Mesendoderm (in vitro differentiated cells): ENCODE measurements around the gene TET2.

Source experiments
- DNase-seq: peaks from one replicate; pipeline ENCODE4 v3.0.0; 2013
- H2AK5ac ChIP-seq: 2 replicates; pipeline ENCODE4 v1.6.1; 2013; ENCODE audit warnings: low read length, inconsistent platforms
- H2BK120ac ChIP-seq: 2 replicates; pipeline ENCODE4 v1.6.1; 2013; ENCODE audit warnings: low read depth, mild to moderate bottlenecking, low read length, moderate library complexity, mixed read lengths
- H2BK15ac ChIP-seq: replicated peaks from 2 replicates; pipeline ENCODE4 v1.6.1; 2013; ENCODE audit warnings: low read depth, mild to moderate bottlenecking, moderate library complexity
- H2BK5ac ChIP-seq: 2 replicates; pipeline ENCODE4 v1.6.1; 2013; ENCODE audit warnings: low read length, inconsistent platforms
- H3K18ac ChIP-seq: 2 replicates; pipeline ENCODE4 v1.6.1; 2013; ENCODE audit warnings: mild to moderate bottlenecking, low read length, mixed read lengths
- H3K23ac ChIP-seq: one replicate; pipeline ENCODE4 v1.6.1; 2013; ENCODE audit warnings: low read length
- H3K27ac ChIP-seq: 2 replicates; pipeline ENCODE4 v1.5.1; 2013; ENCODE audit warnings: low read depth, mild to moderate bottlenecking, inconsistent platforms, low read length, moderate library complexity
- H3K27me3 ChIP-seq: 2 replicates; pipeline ENCODE4 v1.6.1; 2013; ENCODE audit warnings: low read length, control low read depth, mild to moderate bottlenecking, inconsistent platforms; ENCODE audit not compliant: insufficient read depth, poor library complexity
- H3K36me3 ChIP-seq: 2 replicates; pipeline ENCODE4 v1.6.1; 2013; ENCODE audit warnings: low read length, inconsistent platforms; ENCODE audit not compliant: control insufficient read depth, insufficient read depth
- H3K4ac ChIP-seq: one replicate; pipeline ENCODE4 v1.6.1; 2013; ENCODE audit warnings: low read depth, mild to moderate bottlenecking, low read length, moderate library complexity
- H3K4me1 ChIP-seq: 2 replicates; pipeline ENCODE4 v1.6.1; 2013; ENCODE audit warnings: low read depth, low read length, inconsistent platforms; ENCODE audit not compliant: control insufficient read depth
- H3K4me2 ChIP-seq: 2 replicates; pipeline ENCODE4 v1.6.1; 2013; ENCODE audit warnings: low read length
- H3K4me3 ChIP-seq: 2 replicates; pipeline ENCODE4 v1.5.1; 2013; ENCODE audit warnings: mild to moderate bottlenecking, low read length
- H3K56ac ChIP-seq: one replicate; pipeline ENCODE4 v1.6.1; 2013; ENCODE audit warnings: low read length
- H3K79me1 ChIP-seq: 2 replicates; pipeline ENCODE4 v1.6.1; 2013; ENCODE audit warnings: low read length, inconsistent platforms
- H3K79me2 ChIP-seq: 2 replicates; pipeline ENCODE4 v1.6.1; 2013; ENCODE audit warnings: mild to moderate bottlenecking, low read length; ENCODE audit not compliant: control insufficient read depth, insufficient read depth
- H3K9ac ChIP-seq: 2 replicates; pipeline ENCODE4 v1.6.1; 2013; ENCODE audit warnings: low read length, inconsistent platforms
- H4K5ac ChIP-seq: one replicate; pipeline ENCODE4 v1.6.1; 2013; ENCODE audit warnings: low read length
- H4K8ac ChIP-seq: one replicate; pipeline ENCODE4 v1.6.1; 2013; ENCODE audit warnings: low read depth, mild to moderate bottlenecking, control low read depth, low read length, moderate library complexity
- WGBS: extraction: QIAGEN DNeasy Blood & Tissue Kit; methylation state at CpG from one replicate; pipeline ENCODE4 v1.1.7; 2013; ENCODE audit warnings: low lambda C conversion rate, missing lambda C conversion rate; ENCODE audit not compliant: insufficient coverage; ENCODE audit errors: extremely low coverage; 5-methylcytosine and 5-hydroxymethylcytosine counted together

Gene TET2

GRCh38 chr4:105126311-105127169, 20.1 kb upstream of the TET2 start:
- Histone ChIP-seq H3K4me3 (no peak overlapping the region), H3K79me1 (no peaks in the 10 kb centered on the region)

DNA sequence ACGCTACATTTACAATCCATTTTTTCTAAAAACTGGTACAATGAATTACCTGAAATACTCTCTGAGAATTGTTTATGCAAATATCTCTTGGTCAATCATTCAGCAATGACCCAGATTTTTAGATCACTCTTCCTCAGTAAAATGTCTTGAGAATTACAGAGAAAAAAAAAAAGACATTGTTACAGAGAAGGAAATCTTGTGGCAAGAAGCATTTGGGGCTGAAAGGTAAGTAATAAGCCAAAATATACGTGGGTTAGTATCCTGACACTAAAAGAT, 19.6 kb upstream of the TET2 start:
- WGBS: no CpG with 5 or more reads among the region's 2 CpGs
- no peak for DNase-seq
- no peak overlapping the region for H3K9ac ChIP-seq

More at GRCh38 chr4:105126311-105127169, 20.1 kb upstream of the TET2 start:
- Histone ChIP-seq H2AK5ac (no peak overlapping the region), H2BK15ac (no peak overlapping the region), H2BK5ac (no peak overlapping the region), H2BK120ac (no peak overlapping the region), H3K23ac (no peak overlapping the region), H3K18ac (no peak overlapping the region), H3K36me3 (no peaks in the 10 kb centered on the region), H3K4ac (no peak overlapping the region), H3K79me2 (no peaks in the 10 kb centered on the region), H4K5ac (no peak overlapping the region), H4K8ac (no peak overlapping the region), H3K56ac (no peak overlapping the region), H3K4me2 (no peak overlapping the region), H3K4me1 (no peaks in the 10 kb centered on the region), H3K9ac (no peak overlapping the region), H3K27ac (no peak overlapping the region), H3K27me3 (no peaks in the 10 kb centered on the region)
- no peak for DNase-seq
- WGBS: no CpG with 5 or more reads among the region's 3 CpGs

GRCh38 chr4:105128208-105128607, 18.5 kb upstream of the TET2 start:
- H3K56ac ChIP-seq: no peak overlapping the region
- H3K79me1 ChIP-seq: no peaks in the 10 kb centered on the region
- no peak for DNase-seq
- no peaks in the 10 kb centered on the region for H3K4me1 ChIP-seq
- no peaks in the 10 kb centered on the region for H3K79me2 ChIP-seq
- H3K4me2 ChIP-seq: no peak overlapping the region
- no peak overlapping the region for H3K4me3 ChIP-seq
- no peak overlapping the region for H3K23ac ChIP-seq
- no peak overlapping the region for H2BK5ac ChIP-seq
- no peak overlapping the region for H2BK120ac ChIP-seq
- no peak overlapping the region for H3K9ac ChIP-seq
- H3K18ac ChIP-seq: no peak overlapping the region
- no peaks in the 10 kb centered on the region for H3K36me3 ChIP-seq
- H3K27ac ChIP-seq: no peak overlapping the region
- no peak overlapping the region for H4K8ac ChIP-seq
- H2AK5ac ChIP-seq: no peak overlapping the region
- H4K5ac ChIP-seq: no peak overlapping the region
- H2BK15ac ChIP-seq: no peak overlapping the region
- no CpG with 5 or more reads among the region's 1 CpG for WGBS
- H3K4ac ChIP-seq: no peak overlapping the region
- no peaks in the 10 kb centered on the region for H3K27me3 ChIP-seq

More for the DNA sequence above, 19.6 kb upstream of the TET2 start:
- Histone ChIP-seq H3K4ac (no peak overlapping the region), H2BK5ac (no peak overlapping the region), H3K4me2 (no peak overlapping the region), H3K4me3 (no peak overlapping the region), H4K8ac (no peak overlapping the region), H2BK120ac (no peak overlapping the region), H3K23ac (no peak overlapping the region), H4K5ac (no peak overlapping the region), H2BK15ac (no peak overlapping the region), H3K4me1 (no peaks in the 10 kb centered on the region), H3K56ac (no peak overlapping the region), H3K27me3 (no peaks in the 10 kb centered on the region), H3K79me2 (no peaks in the 10 kb centered on the region), H3K27ac (no peak overlapping the region), H3K18ac (no peak overlapping the region), H2AK5ac (no peak overlapping the region), H3K79me1 (no peaks in the 10 kb centered on the region), H3K36me3 (no peaks in the 10 kb centered on the region)

- Histone ChIP-seq H3K23ac (no peak overlapping the region), H3K79me1 (no peaks in the 10 kb centered on the region), H3K4me3 (no peak overlapping the region), H3K79me2 (no peaks in the 10 kb centered on the region), H3K4me1 (no peaks in the 10 kb centered on the region), H4K5ac (no peak overlapping the region), H2BK120ac (no peak overlapping the region), H3K4me2 (no peak overlapping the region), H3K9ac (no peak overlapping the region), H4K8ac (no peak overlapping the region), H3K56ac (no peak overlapping the region), H3K27ac (no peak overlapping the region), H2BK15ac (no peak overlapping the region), H2BK5ac (no peak overlapping the region), H2AK5ac (no peak overlapping the region), H3K18ac (no peak overlapping the region), H3K4ac (no peak overlapping the region), H3K36me3 (no peaks in the 10 kb centered on the region), H3K27me3 (no peaks in the 10 kb centered on the region)
- no CpG with 5 or more reads among the region's 5 CpGs for WGBS
- no peak for DNase-seq
Observed at GRCh38 chr4:105129286-105130040, 17.2 kb upstream of the TET2 start.

GRCh38 chr4:105130945-105131344, 15.7 kb upstream of the TET2 start:
- no peak overlapping the region for H3K4ac ChIP-seq
- H3K27me3 ChIP-seq: no peaks in the 10 kb centered on the region
- H3K4me1 ChIP-seq: no peaks in the 10 kb centered on the region
- no peak overlapping the region for H3K4me3 ChIP-seq
- H3K56ac ChIP-seq: no peak overlapping the region
- H2AK5ac ChIP-seq: no peak overlapping the region
- H3K9ac ChIP-seq: no peak overlapping the region
- H4K8ac ChIP-seq: no peak overlapping the region
- no peaks in the 10 kb centered on the region for H3K79me1 ChIP-seq
- DNase-seq: no peak
- H2BK120ac ChIP-seq: no peak overlapping the region
- H3K36me3 ChIP-seq: no peaks in the 10 kb centered on the region
- no peak overlapping the region for H3K4me2 ChIP-seq
- H3K23ac ChIP-seq: no peak overlapping the region
- H3K27ac ChIP-seq: no peak overlapping the region
- WGBS: no CpG with 5 or more reads among the region's 1 CpG
- H2BK15ac ChIP-seq: no peak overlapping the region
- no peaks in the 10 kb centered on the region for H3K79me2 ChIP-seq
- no peak overlapping the region for H2BK5ac ChIP-seq
- no peak overlapping the region for H3K18ac ChIP-seq
- H4K5ac ChIP-seq: no peak overlapping the region
